Parathyroid adenoma (tissue), 2 donors: Measurements from ENCODE around the gene TMEM86A.
A peak's percentile ranks its signal among the peaks of the same experiment; 100 is the strongest.

Experiments
- H2AFZ ChIP-seq: fragments of 300-600 bp; sonication (generic); one replicate; pipeline ENCODE4 v1.7.0; 2017; ENCODE audit warnings: antibody characterized with exemption, mild to moderate bottlenecking
- H3K27ac ChIP-seq: fragments of 300-600 bp; sonication (generic); one replicate; pipeline ENCODE4 v1.7.0; 2017
- H3K27me3 ChIP-seq: fragments of 300-600 bp; sonication (generic); one replicate; pipeline ENCODE4 v1.7.0; 2017; ENCODE audit warnings: low read length; ENCODE audit not compliant: control insufficient read depth, insufficient read depth
- H3K36me3 ChIP-seq: fragments of 300-600 bp; sonication (generic); one replicate; pipeline ENCODE4 v1.7.0; 2017; ENCODE audit warnings: low read length; ENCODE audit not compliant: control insufficient read depth, insufficient read depth
- H3K4me1 ChIP-seq: fragments of 300-600 bp; sonication (generic); one replicate; pipeline ENCODE4 v1.7.0; 2017; ENCODE audit warnings: control low read depth
- H3K4me2 ChIP-seq: fragments of 300-600 bp; sonication (generic); one replicate; pipeline ENCODE4 v1.7.0; 2017; ENCODE audit warnings: low read length
- H3K4me3 ChIP-seq: fragments of 300-600 bp; sonication (generic); one replicate; pipeline ENCODE4 v1.7.0; 2017; ENCODE audit warnings: low read depth, low read length
- H3K79me2 ChIP-seq: fragments of 300-600 bp; sonication (generic); one replicate; pipeline ENCODE4 v1.7.0; 2017; ENCODE audit warnings: control low read depth
- H3K9ac ChIP-seq: fragments of 300-600 bp; sonication (generic); one replicate; pipeline ENCODE4 v1.7.0; 2017; ENCODE audit warnings: mild to moderate bottlenecking
- H3K9me3 ChIP-seq: fragments of 300-600 bp; sonication (generic); one replicate; pipeline ENCODE4 v1.7.0; 2017; ENCODE audit warnings: low read length; ENCODE audit not compliant: control insufficient read depth
- CTCF ChIP-seq: fragments of 300-600 bp; sonication (generic); IDR thresholded peaks from one replicate; pipeline ENCODE4 v1.7.0; 2017; ENCODE audit warnings: antibody characterized with exemption, mild to moderate bottlenecking
- donor health status: primary hyperparathyroidism.

Gene TMEM86A

GRCh38 chr11:18703001-18703763, 4.6 kb downstream of the TMEM86A start:
- H2AFZ ChIP-seq: no peak overlapping the region
- H3K9me3 ChIP-seq: no peaks in the 10 kb centered on the region
- H3K9ac ChIP-seq: no peak overlapping the region
- no peak overlapping the region for H3K27ac ChIP-seq
- no peaks in the 10 kb centered on the region for H3K79me2 ChIP-seq
- H3K36me3 ChIP-seq: no peaks in the 10 kb centered on the region
- H3K4me2 ChIP-seq: no peak overlapping the region
- peaks cover 10% of the 10 kb centered on the region for H3K4me1 ChIP-seq
- no peak for TF ChIP-seq CTCF
- H3K4me3 ChIP-seq: no peak overlapping the region
- H3K27me3 ChIP-seq: no peaks in the 10 kb centered on the region

GRCh38 chr11:18704045-18704645, 5.6 kb downstream of the TMEM86A start:
- Histone ChIP-seq H2AFZ (no peak overlapping the region), H3K79me2 (no peaks in the 10 kb centered on the region), H3K9ac (no peak overlapping the region), H3K4me3 (no peak overlapping the region), H3K4me1 (peaks cover 10% of the 10 kb centered on the region), H3K36me3 (no peaks in the 10 kb centered on the region), H3K9me3 (no peaks in the 10 kb centered on the region), H3K27me3 (no peaks in the 10 kb centered on the region), H3K4me2 (no peak overlapping the region), H3K27ac (no peak overlapping the region)
- TF ChIP-seq CTCF: no peak

GRCh38 chr11:18704698-18705097, 6.1 kb downstream of the TMEM86A start:
- H3K4me3 ChIP-seq: no peak overlapping the region
- H3K27me3 ChIP-seq: no peaks in the 10 kb centered on the region
- H3K27ac ChIP-seq: no peak overlapping the region
- no peak for TF ChIP-seq CTCF
- no peak overlapping the region for H3K9ac ChIP-seq
- peaks cover 9% of the 10 kb centered on the region for H3K4me1 ChIP-seq
- peak overlapping the region; percentile 2 for H3K4me2 ChIP-seq
- no peaks in the 10 kb centered on the region for H3K36me3 ChIP-seq
- H2AFZ ChIP-seq: no peak overlapping the region
- no peaks in the 10 kb centered on the region for H3K79me2 ChIP-seq
- H3K9me3 ChIP-seq: no peaks in the 10 kb centered on the region

GRCh38 chr11:18705651-18706281, 7.2 kb downstream of the TMEM86A start:
- no peak overlapping the region for H3K27ac ChIP-seq
- no peaks in the 10 kb centered on the region for H3K36me3 ChIP-seq
- peaks cover 6% of the 10 kb centered on the region for H3K4me1 ChIP-seq
- no peak for TF ChIP-seq CTCF
- no peaks in the 10 kb centered on the region for H3K9me3 ChIP-seq
- H3K9ac ChIP-seq: no peak overlapping the region
- no peaks in the 10 kb centered on the region for H3K79me2 ChIP-seq
- H3K27me3 ChIP-seq: no peaks in the 10 kb centered on the region
- H2AFZ ChIP-seq: peak overlapping the region; percentile 68
- H3K4me3 ChIP-seq: peak overlapping the region; percentile 27
- peak overlapping the region; percentile 68 for H3K4me2 ChIP-seq
